GM13977 (cell line): ENCODE results near the gene STX1B.

Experiments used
- DNase-seq: peaks from one replicate; pipeline ENCODE4 v3.0.0; 2012; ENCODE audit warnings: low spot score
- CTCF ChIP-seq: IDR thresholded peaks from 2 replicates; pipeline ENCODE4 v1.5.1; 2012; ENCODE audit warnings: mild to moderate bottlenecking, control low read depth; ENCODE audit not compliant: insufficient read depth; ENCODE audit errors: extremely low read depth, missing control alignments
- in situ Hi-C: fragments of 300-500 bp; cut with MboI; formaldehyde crosslinking; loops from one replicate; pipeline ENCODE4 v1.12.0; 2022; ENCODE audit warnings: low sequenced_read_pairs, low pct_unique_long_range_greater_than_20kb, mixed read lengths, inconsistent platforms; ENCODE audit not compliant: unreplicated experiment

The STX1B gene

GRCh38 chr16:30979170-30980022, 31.0 kb downstream of the STX1B start:
- TF ChIP-seq CTCF: no peak
- in situ Hi-C loops: no loop called here
- DNase-seq: no peak

GRCh38 chr16:30977502-30977901, 32.9 kb downstream of the STX1B start:
- in situ Hi-C loops: no loop called here
- TF ChIP-seq CTCF: peak; percentile 43
- no peak for DNase-seq

GRCh38 chr16:30976486-30976885, 34.0 kb downstream of the STX1B start:
- no peak for DNase-seq
- in situ Hi-C loops: no loop called here
- no peak for TF ChIP-seq CTCF

DNA sequence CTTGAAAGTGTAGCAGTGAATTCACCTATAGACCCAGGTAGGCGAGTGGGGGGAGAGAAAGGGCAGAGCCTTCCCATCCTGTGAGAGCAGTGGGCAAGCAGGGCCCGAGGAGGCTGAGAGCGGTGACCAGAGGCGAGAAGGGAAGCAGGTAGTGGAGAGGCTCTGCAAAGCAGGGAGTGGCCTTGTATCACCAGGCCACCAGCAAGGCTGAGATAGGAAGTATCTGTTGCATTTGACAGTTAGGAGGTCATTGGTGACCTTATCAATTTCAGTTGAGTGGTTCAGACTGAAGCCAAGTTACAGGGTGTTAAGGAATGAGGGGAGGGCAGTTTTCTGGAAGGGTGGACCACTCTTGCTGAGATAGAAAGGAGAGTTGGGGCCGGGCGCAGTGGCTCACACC, 36.1 kb downstream of the STX1B start:
- TF ChIP-seq CTCF: no peak
- in situ Hi-C loops: loop anchor here (25.0 kb wide), 2 partner anchors 463 to 913 kb away; partner anchors contain the start of genes COX6A2 and ZNF843

GRCh38 chr16:30972872-30973271, 37.6 kb downstream of the STX1B start:
- peak; percentile 9 for TF ChIP-seq CTCF
- DNase-seq: no peak
- in situ Hi-C loops: loop anchor here (25.0 kb wide), 2 partner anchors 464 to 914 kb away; partner anchors contain the start of genes COX6A2 and ZNF843

More for the DNA sequence above, 36.1 kb downstream of the STX1B start:
- no peak for DNase-seq

- DNase-seq: no peak
- in situ Hi-C loops: loop anchor here (25.0 kb wide), 2 partner anchors 466 to 916 kb away; partner anchors contain the start of genes COX6A2 and ZNF843
- TF ChIP-seq CTCF: no peak
Observed at GRCh38 chr16:30971298-30971697, 39.1 kb downstream of the STX1B start.
